HG02870 (cell line): ENCODE results near the gene MED29.
"Not testable (repeated sequence)": the region's sequence is repeated elsewhere in the genome, so short reads cannot be mapped to it uniquely, and the experiment has no call there.

ENCODE experiments used
- ATAC-seq: cut with Tn5 transposase; IDR thresholded peaks from one replicate; pipeline ENCODE4 v1.9.1; 2021; ENCODE audit warnings: mild to moderate bottlenecking, moderate library complexity; ENCODE audit not compliant: unreplicated experiment

Gene MED29

DNA sequence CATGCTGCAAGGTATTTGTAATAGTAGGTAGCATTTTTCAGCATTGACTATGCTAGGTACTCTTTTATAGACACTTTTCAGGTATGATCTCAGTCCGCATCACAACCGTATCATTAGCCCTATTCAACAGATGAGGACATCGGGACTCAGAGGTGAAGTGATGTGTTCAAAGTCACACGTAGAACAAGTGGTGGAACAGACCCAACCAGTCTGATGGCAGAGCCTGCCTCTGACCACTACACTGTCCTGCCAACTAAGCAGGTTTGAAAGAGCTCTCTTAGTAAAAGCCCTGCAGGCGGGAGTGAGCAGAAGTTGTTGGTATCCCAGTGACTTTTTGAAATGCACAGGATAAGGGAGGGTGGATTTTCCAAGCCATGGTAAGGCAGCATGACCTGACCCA, 20.4 kb upstream of the MED29 start:
- ATAC-seq = no peak

DNA sequence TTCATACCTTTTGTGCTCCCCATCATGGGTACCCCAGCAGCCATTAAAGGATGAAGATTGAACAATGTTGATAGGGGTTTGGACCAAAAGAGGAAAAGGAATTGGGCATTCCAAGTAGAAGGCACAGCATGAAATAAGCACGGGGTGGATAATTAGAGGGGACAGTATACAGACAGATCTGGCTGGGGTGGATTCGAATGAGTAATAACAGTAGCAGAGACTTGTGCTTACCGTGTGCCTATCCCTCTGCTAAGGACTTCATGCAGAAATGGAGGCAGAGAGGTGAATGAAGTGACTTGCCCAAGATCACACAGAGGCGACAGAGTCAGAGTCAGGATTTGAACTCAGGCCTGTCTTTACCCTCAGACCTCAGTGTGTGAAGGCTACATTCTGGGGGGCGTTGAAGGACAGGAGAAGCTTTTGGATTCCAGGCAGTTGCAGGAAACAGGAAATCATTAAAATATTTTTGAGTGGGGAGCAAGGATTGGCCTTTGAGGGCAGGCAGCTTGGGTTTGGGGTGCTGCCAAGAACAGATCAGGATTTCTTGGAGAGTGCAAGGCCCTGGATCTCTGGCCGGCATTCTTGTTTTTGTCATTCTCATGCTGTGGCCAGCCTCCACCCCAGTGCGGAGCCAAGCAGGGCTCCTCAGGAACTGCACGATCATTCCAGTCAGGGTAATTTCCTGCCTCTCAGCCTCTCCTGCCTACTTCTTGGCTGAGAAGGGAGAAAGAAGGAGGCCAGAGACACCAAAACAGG, 19.0 kb upstream of the MED29 start:
- ATAC-seq = no peak

DNA sequence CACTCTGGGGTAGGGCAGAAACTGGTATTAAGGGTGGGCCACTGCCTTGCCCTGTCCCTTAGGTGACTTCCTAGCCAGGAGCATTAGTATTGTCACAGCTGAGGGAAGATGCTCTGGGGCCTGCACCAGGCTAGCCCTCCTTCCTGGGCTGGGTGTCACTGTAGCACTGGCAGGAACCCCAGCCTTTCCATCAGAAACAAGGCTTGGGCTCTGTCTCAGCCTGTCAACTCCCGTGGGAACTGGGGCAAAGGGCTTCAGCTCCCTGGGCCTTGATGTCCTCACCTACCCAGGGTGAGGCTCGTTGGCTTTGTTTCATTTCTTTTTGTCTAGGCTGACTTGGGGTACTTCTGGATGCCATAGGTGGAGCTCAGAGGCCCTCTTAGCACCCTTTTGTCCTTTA, 18.2 kb upstream of the MED29 start:
- ATAC-seq = no peak

DNA sequence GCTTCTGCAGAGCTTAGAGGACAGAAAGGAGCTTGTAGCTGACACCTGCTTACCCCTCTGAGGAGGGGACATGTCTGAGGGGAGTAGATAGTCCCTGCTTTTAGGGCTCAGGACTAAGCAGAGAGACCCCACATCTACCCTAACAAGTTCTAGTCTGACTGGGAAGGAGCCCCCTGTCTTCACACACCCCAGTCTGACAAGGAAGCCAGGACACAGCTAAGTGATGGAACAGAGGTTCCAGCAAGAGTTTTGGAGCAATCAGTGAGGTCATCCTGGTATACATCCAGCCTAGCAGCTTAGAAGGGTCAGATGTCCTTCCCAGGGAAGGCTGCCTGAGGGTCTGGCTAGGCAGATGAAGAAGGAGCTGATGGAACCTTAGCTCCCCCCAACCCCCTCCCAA, 15.2 kb upstream of the MED29 start:
- ATAC-seq = no peak

DNA sequence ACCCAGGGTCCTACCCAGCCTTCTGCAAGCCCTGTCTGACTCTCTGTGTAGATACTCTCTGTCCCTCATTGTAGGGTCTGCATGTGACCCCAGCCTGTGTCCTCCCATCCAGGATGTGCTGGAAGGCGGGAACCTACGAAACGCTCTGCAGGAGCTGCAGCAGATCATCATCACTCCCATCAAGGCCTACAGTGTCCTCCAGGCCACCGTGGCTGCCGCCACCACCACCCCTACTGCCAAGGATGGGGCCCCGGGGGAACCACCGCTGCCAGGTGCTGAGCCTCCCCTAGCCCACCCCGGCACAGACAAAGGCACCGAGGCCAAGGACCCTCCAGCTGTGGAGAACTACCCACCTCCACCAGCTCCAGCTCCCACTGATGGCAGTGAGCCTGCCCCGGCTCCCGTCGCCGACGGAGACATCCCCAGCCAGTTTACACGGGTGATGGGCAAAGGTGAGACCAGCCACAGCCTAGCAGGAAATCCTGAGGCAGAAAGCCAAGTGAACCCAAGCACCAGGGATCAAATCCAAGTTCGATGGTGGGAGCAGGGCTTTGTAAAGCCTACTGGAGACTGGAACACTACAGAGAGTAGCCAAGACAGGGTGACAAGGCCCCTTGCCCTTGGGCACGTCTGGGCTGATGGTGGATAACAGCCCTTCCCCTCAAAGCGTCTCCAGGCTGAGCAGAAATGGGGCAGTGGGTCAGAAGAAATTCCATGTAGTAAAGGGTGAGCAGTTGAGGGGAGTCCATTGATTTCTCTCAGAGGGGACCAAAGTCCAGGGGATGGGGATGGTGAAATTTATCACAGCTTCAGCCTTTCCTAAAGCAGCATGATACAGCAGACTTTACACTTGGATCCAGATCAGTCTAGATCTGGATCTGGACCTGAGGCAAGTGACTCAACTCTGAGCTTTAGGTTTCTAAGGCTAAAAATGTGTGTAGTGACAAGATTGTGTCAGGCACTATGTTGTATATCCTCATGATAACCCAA, 13.5 kb upstream of the MED29 start:
- ATAC-seq = no peak

DNA sequence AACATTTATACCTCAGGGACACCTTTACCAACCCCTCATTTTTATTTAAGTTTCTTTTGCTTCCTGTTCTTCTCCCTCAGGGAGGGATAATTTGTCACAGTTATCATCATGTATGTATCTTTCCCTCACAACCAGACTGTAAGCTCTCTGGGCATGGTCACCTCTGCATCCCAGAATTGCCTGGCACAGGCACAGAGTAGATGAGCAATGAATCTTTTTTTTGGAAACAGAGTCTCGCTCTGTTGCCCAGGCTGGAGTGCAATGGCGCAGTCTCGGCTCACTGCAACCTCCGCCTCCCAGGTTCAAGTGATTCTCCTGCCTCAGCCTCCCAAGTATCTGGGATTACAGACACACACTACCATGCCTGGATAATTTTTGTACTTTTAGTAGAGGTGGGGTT, 11.8 kb upstream of the MED29 start:
- not testable (repeated sequence) for ATAC-seq

DNA sequence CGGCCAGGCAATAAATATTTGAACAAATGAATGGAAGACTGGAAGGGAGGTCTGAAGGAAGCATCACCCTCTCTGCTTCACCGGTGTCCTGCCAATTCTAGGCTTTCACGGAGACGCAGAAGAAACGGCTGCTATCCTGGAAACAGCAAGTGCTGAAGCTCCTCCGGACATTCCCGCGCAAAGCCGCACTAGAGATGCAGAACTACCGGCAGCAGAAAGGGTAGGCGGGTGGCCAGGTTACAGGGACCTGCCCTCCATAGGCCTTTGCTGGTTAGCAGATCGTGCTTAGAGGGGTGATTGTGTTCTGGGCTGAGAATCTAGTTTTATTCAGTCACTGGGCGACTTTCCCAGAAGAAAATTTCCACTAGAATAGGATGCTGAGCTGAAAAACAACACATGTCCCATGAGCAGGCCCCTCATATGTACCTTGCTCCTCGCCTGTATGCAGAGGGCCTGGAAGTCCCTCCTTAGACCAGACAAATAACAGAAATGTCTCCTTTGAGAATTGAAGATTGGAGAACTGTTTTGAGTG, 11.2 kb upstream of the MED29 start:
- no peak for ATAC-seq

DNA sequence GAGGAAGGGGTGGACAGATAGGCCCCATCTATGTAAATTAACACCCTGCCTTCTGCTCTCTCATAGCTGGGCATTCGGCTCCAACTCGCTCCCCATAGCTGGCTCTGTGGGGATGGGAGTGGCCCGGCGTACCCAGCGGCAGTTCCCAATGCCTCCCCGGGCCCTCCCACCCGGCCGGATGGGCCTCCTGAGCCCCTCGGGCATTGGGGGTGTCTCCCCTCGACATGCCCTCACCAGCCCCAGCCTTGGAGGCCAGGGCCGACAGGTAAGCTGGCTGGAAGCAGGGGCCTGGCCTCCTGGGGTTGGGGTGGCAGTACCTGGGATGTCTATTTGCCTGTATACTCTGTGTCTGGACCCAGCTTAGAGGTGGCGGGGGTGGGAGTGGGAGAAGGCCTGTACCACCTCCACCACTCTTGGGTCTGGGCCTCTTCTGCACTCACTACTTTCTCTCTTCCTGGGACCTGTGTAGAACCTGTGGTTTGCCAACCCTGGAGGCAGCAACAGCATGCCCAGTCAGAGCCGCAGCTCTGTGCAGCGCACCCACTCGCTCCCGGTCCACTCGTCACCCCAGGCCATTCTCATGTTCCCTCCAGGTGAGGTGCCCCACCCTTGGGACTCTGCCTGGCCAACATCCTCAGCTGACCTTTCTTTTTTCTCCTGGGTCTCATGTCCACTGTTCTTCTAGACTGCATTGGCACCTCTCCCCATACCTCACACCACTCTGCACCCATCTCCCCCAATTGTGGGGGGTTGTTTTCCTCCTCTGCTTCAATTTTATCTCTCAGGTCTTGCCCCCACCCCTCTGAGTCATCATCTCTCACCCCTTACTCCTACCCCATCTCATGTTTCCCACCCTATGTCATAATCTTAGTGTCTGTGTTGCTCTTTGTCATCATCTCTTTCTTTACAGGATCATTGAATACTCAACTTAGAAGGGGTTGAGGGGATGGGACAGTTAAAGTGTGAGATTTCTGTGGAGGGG, 10.4 kb upstream of the MED29 start:
- ATAC-seq = no peak

DNA sequence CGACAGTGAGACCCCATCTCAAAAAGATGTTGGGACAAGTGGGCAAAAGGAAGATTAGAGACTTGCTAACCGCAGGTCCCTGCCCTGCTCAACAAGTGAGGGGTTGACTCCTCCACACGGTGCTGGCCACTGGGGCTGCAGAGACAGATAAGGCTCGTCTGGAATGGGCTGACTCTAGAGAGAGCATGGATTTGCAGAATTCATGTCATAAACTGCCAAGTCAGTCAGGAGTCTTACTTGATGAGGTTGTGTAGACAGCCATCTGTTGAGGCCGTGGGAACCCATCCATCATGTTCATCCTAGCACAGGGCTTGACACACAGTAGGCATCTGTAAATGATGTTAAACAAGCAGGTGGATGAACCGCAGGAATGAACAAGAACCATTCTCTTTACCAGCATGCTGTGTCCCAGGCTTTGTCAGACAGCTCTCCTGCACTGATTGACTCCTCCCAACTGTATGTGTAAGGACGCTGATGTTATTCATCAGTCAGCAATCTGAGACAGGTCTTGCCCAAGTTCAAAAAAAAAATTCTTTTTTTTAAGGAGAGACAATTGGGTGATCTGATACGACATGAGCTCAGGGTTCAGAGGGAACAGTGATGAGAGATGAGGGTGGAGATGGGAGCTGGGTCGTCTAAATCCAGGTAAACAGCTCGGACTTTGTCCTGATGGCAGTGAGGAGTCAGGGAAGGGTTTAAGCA, 9.1 kb upstream of the MED29 start:
- no peak for ATAC-seq

DNA sequence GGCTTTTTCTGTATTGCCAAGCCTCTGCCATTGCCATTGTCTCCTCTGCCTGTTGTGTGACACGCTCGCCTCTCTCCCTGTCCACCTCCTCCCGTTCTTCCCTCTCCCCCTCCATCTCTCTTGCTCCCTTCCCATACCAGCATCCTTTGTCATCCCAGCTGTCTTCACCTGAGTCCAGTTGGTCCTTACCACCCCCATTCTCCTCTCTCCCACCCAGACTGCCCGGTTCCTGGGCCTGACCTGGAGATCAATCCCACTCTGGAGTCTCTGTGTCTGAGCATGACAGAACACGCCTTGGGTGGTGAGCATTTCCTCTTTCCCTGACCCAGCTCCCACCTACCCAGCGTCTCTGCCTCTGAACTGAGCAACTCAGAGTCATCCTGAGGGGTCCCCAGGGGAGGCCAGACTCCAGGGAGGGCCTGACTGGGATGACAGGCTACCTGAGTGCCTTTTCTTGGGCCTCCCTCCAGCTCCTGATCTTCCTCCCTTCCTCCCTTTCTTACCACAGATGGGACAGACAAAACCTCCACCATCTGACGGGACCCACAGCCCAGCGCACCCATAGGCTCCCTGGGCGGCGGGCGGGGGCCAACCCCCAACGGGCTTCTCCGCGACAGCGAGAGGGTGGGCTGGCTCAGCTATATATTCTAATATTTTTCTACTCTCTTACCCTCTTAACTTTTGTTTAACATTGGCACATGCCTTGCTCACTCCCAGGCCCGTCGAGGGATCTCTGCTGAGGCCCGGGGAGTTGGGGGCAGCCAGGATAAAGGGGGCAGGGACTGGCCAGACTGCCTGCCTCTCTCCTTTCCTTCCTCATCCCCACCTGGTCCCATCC, 8.0 kb upstream of the MED29 start:
- ATAC-seq = no peak

DNA sequence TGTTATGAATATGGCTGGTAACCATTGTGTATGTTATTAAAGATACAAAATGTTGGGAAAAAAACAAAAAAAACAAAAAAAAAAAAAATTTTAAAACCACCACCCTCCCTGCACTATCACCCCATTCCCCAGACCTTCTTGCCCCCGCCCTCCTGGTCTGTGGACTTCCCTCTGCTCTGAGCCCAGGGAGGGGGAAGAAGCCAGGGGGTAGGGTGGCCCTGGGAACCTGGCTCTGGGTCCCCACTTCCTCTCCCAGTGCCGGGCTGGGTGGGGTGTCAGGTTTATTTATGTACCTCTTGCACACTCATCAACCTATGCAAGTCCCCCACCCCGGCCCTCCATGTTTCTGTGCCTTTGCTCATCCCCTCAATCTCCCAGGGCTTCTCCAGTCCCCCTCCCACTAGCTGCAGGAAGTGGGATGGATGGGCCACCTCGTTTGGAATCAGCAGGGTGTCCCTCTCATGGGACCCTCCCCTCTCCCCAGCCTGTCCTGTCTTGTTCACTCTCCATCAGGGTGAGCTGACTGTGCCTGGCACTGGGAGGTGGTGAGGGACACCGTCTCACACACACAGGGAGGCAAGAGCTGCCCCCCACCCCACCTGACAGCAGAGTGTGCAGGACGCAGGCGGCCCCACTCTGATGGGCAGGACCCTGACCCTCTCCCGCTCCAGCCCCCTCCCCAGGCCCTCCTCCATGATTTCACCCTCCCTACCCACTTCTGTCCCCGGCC, 6.2 kb upstream of the MED29 start:
- ATAC-seq = no peak

DNA sequence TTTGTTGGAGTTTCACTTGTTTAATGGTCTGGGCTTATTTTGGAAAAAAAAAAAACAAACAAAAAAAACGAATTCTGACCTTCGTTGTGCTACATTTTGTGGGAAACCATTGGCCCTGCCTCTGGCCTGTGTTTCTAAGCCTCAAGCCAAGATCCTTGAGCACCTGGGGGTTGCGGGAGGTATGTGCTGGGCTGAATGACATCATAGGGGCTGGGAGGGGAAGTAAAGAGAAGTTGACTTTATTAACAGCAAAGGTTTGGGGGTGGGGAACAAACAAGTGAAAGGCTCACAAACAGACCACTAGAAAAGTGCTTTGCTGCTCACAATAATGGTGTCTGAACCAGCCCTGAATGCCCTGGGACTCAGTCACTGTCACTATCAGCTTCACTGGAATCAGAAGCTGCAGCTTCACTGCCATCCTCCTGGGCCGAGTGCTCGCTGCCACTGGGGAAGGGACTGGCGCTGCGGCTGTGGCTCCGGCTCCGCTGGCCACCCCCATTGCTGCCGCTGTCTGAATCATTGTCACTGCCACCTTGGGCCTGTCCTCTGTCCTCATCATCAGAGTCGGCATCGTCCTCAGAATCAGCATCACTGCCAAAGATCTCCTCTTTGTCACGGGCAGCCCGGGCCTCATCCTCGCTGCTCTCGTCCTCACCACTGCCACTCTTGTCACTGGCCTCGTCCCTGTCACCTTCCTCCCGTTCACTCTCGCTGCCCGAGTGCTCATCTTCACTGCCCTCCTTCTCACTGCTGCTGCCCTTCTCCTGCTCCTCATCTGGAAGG, 5.4 kb upstream of the MED29 start:
- no peak for ATAC-seq

DNA sequence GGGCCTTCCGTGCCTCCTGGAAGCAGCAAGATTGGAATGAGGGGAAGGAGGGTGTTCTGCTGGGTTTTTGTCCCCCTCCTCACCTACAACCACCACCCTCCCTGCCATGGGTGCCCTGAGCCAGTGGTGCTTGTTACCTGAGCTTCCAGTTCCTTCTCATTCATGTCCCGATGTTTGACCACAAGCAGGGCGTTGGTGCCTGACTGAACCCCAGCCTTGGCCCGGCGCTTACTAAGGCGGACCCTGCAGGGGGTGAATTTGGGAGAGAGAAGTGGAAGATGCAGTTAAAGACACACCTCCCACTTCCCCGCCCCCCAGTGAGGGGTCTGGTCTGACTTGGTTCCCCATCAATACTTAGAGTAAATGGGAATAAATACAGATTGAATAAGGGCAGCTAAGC, 4.6 kb upstream of the MED29 start:
- ATAC-seq = no peak

DNA sequence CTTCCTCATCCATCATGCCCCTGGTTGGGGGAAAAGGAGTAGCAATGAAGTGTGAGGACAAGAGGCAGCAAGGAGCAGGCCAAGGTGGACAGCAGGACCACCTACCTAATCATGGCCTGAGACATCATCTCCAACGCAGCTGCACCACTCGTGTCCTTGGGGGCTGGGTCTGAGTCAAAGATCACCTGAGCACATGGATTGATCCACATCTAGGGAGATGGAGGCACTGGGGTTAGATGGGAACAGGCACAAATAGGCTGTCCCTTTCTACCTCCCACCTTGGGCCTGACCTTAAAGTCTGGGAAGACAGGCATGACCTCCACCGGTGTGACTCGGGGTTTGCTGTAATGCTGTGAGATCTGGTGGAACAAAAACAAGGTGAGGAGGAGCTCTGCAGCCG, 2.5 kb upstream of the MED29 start:
- ATAC-seq = no peak

DNA sequence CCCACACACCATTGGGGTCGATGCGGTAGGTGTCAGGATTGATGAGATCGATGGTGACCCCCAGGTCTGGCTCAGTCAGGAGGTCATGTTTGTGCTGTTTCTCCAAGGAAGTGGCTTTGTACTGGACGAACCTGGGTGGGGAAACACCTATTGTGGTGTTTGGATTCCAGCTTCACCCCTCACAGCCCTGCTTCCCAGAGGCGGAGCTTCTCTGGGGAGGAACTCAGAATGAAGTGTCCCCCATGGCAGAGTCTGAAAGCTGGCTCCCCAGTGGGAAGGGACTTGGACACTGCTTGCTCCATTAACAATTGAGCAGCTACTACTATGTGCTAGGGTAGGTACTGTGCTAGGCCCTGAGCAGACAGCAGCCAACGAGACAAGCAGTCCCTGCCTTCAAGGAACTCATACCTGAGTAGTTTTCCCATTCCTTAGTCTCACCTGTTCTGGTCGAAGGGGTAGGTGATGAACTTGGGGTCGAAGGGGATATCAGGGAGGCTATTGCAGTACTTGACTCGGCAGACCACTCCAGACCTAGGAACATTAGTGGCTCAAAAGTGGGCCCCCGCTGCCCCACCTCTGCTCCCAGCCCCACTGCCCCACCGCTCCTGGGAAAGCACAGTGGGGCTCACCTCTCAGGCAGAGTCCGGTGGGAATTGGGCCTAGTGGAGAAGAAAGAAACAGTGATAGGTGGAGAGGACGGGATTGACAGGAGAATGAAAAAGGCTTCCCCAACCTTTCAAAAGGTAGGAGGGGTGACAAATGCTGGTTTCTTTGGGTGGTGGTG, 1.4 kb upstream of the MED29 start:
- no peak for ATAC-seq

DNA sequence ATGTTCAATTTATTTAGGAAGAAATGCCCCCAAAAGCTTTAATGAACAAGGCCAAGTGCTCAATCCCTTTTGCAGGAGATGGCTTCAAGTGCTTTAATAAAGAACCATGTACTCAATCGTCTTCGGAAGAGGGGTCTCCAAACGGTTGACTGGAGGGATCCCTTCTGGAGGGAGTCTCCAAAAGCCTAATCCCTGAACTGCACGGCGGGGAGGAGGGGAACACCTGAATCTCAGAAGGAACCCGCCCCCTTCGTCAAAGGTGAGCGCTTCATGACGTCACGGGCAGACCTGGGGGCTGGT, 777 bp upstream of the MED29 start:
- ATAC-seq = no peak
